ENCODE results near the gene TMEM190.

- TF ChIP-seq MAX (IDR thresholded peaks at IDR 0.05) (no peak), CTCF (IDR thresholded peaks at IDR 0.05 in 2 of 3, conservative IDR thresholded peaks at IDR 0.05 in 1 of 3; ENCODE audit: borderline replicate concordance in 1 of 3, insufficient read depth in 1 of 3, low read depth in 2 of 3, low read length in 2 of 3) (no peak), SIN3A (IDR thresholded peaks at IDR 0.05; ENCODE audit: low read depth) (no peak), CEBPB (IDR thresholded peaks at IDR 0.05; ENCODE audit: low read depth) (no peak), POLR2A (IDR thresholded peaks at IDR 0.05; ENCODE audit: borderline replicate concordance, extremely low read depth, insufficient read depth, insufficient read length) (no peak), RAD21 (IDR thresholded peaks at IDR 0.05; ENCODE audit: low read depth) (no peak), POLR2AphosphoS5 (IDR thresholded peaks at IDR 0.05; ENCODE audit: low read depth, low read length) (no peak), SP1 (IDR thresholded peaks at IDR 0.05; ENCODE audit: low read depth) (no peak), JUND (IDR thresholded peaks at IDR 0.05) (no peak), TCF7L2 (IDR thresholded peaks at IDR 0.05; ENCODE audit: borderline replicate concordance, extremely low read depth, insufficient read depth, insufficient read length) (no peak), EZH2 (IDR thresholded peaks at IDR 0.05) (no peak), ZFX (IDR thresholded peaks at IDR 0.05) (no peak), YY1 (IDR thresholded peaks at IDR 0.05; ENCODE audit: extremely low read depth, insufficient replicate concordance, low read depth, low read length) (no peak), REST (IDR thresholded peaks at IDR 0.05; ENCODE audit: low read depth) (no peak)
These were observed 30.4 kb downstream of the TMEM190 start for GRCh38 chr19:55406826-55407549.
